SK-N-SH (cell line): ENCODE measurements around the gene IFT122. TPM values are rescaled to one million over a fixed set of nuclear protein-coding genes. Genes with fewer than 3 reads are reported as not detected.

ENCODE experiments used
- CTCF ChIA-PET: fragments of 300-600, 350-600 bp; formaldehyde crosslinking; extraction: SDS; loops from one replicate; lab custom pipeline; 2021; lab: Yijun Ruan, JAX
- POLR2A ChIA-PET: fragments of 350-600 bp; sonication (Branson Sonifier 250); formaldehyde crosslinking; extraction: SDS; loops from one replicate; lab custom pipeline; 2020; ENCODE audit warnings: antibody characterized with exemption, inconsistent platforms; lab: Yijun Ruan, JAX
- DNase-seq: peaks from one replicate; pipeline ENCODE4 v3.0.0; 2012
- H2AFZ ChIP-seq: fragments of 200-600 bp; sonication (generic); 2 replicates; pipeline ENCODE4 v1.8.1; 2016; ENCODE audit warnings: antibody characterized with exemption, mild to moderate bottlenecking, low read depth
- H3F3A ChIP-seq: fragments of 200-600 bp; sonication (generic); replicated peaks from 2 replicates; pipeline ENCODE3; 2016; ENCODE audit warnings: antibody characterized with exemption, mild to moderate bottlenecking; ENCODE audit not compliant: insufficient read depth
- H3K27ac ChIP-seq, 2 experiments: fragments of 200-500 bp in 1 of 2; fragments of 200-600 bp in 1 of 2; sonication (Bioruptor generic) in 1 of 2; sonication (generic), shearing (Covaris generic) in 1 of 2; 2 replicates each; pipeline versions ENCODE4 v1.5.1 to v1.6.1; 2014 to 2016; ENCODE audit warnings: low read depth in 2 of 2, inconsistent platforms in 1 of 2, low read length in 1 of 2, mild to moderate bottlenecking in 1 of 2, mixed read lengths in 1 of 2
- H3K27me3 ChIP-seq: fragments of 200-600 bp; sonication (generic), shearing (Covaris generic); 2 replicates; pipeline ENCODE4 v1.6.1; 2016; ENCODE audit warnings: mixed run types; ENCODE audit not compliant: insufficient read depth
- H3K36me3 ChIP-seq, 2 experiments: fragments of 200-500 bp in 1 of 2; fragments of 200-600 bp in 1 of 2; sonication (Bioruptor generic) in 1 of 2; sonication (generic) in 1 of 2; replicated peaks in 1 of 2; 2 replicates each; pipeline versions ENCODE3 to v1.5.1; 2014 to 2016; ENCODE audit warnings: low read length in 1 of 2, mild to moderate bottlenecking in 1 of 2; ENCODE audit not compliant: insufficient read depth in 2 of 2, control insufficient read depth in 1 of 2
- H3K4me1 ChIP-seq, 2 experiments: fragments of 200-500 bp in 1 of 2; fragments of 200-600 bp in 1 of 2; sonication (Bioruptor generic) in 1 of 2; sonication (generic), shearing (Covaris generic) in 1 of 2; 2 replicates each; pipeline versions ENCODE4 v1.5.1 to v1.6.1; 2014 to 2016; ENCODE audit warnings: low read depth in 1 of 2, low read length in 1 of 2, mixed run types in 1 of 2; ENCODE audit not compliant: insufficient read depth in 2 of 2, control insufficient read depth in 1 of 2
- H3K4me2 ChIP-seq: fragments of 200-600 bp; sonication (generic), shearing (Covaris generic); 2 replicates; pipeline ENCODE4 v1.6.1; 2017; ENCODE audit warnings: mixed run types
- H3K4me3 ChIP-seq, 2 experiments: fragments of 200-500 bp in 1 of 2; fragments of 200-600 bp in 1 of 2; sonication (Bioruptor generic) in 1 of 2; sonication (generic), shearing (Covaris generic) in 1 of 2; 2 replicates each; pipeline versions ENCODE4 v1.5.1 to v1.8.1; 2014 to 2016; ENCODE audit warnings: low read depth in 2 of 2, inconsistent platforms in 1 of 2, low read length in 1 of 2, mild to moderate bottlenecking in 1 of 2, mixed read lengths in 1 of 2, moderate library complexity in 1 of 2
- H3K79me2 ChIP-seq: fragments of 200-600 bp; sonication (generic); 2 replicates; pipeline ENCODE4 v1.8.1; 2017; ENCODE audit warnings: mild to moderate bottlenecking; ENCODE audit not compliant: insufficient read depth
- H3K9ac ChIP-seq: fragments of 200-600 bp; sonication (generic); 2 replicates; pipeline ENCODE4 v1.6.1; 2017; ENCODE audit warnings: mixed run types
- H3K9me2 ChIP-seq: fragments of 200-600 bp; sonication (generic); 2 replicates; pipeline ENCODE4 v1.6.1; 2017; ENCODE audit warnings: mixed run types
- H3K9me3 ChIP-seq: fragments of 200-600 bp; sonication (generic); 2 replicates; pipeline ENCODE4 v1.6.1; 2017; ENCODE audit warnings: mixed run types, mild to moderate bottlenecking, moderate library complexity
- H4K20me1 ChIP-seq: fragments of 200-600 bp; sonication (generic); 2 replicates; pipeline ENCODE4 v1.6.1; 2017; ENCODE audit warnings: mild to moderate bottlenecking, mixed run types; ENCODE audit not compliant: insufficient read depth
- CHD2 ChIP-seq: fragments of 150-350 bp; IDR thresholded peaks from 2 replicates; pipeline ENCODE4 v1.6.1; 2018; ENCODE audit warnings: low read length; ENCODE audit not compliant: partially characterized antibody
- EZH2phosphoT487 ChIP-seq: fragments of 200-600 bp; sonication (generic); IDR thresholded peaks from 2 replicates; pipeline ENCODE4 v1.6.1; 2017; ENCODE audit warnings: low read depth, mixed run types, mild to moderate bottlenecking, antibody characterized with exemption, moderate library complexity, borderline replicate concordance
- FOSL2 ChIP-seq: IDR thresholded peaks from 2 replicates; pipeline ENCODE4 v1.4.0; 2012; ENCODE audit warnings: low read depth, mild to moderate bottlenecking, moderate library complexity, borderline replicate concordance
- GABPA ChIP-seq: IDR thresholded peaks from 2 replicates; pipeline ENCODE4 v1.4.0; 2012; ENCODE audit warnings: low read depth, mild to moderate bottlenecking
- IRF3 ChIP-seq: fragments of 150-350 bp; IDR thresholded peaks from 2 replicates; pipeline ENCODE4 v1.6.1; 2016; ENCODE audit warnings: mild to moderate bottlenecking, low read depth, low read length
- MAX ChIP-seq: IDR thresholded peaks from 2 replicates; pipeline ENCODE4 v1.4.0; 2012; ENCODE audit warnings: low read depth
- PBX3 ChIP-seq: IDR thresholded peaks from 2 replicates; pipeline ENCODE4; 2012
- POLR2AphosphoS5 ChIP-seq: IDR thresholded peaks from 2 replicates; pipeline ENCODE4 v1.6.1; 2012; ENCODE audit warnings: low read depth, low read length
- RAD21 ChIP-seq: IDR thresholded peaks from 2 replicates; pipeline ENCODE4 v1.6.1; 2012; ENCODE audit warnings: mild to moderate bottlenecking, low read length
- RCOR1 ChIP-seq: fragments of 150-350 bp; IDR thresholded peaks from 2 replicates; pipeline ENCODE4 v1.6.1; 2017; ENCODE audit warnings: antibody characterized with exemption, low read length
- RFX5 ChIP-seq: IDR thresholded peaks from 2 replicates; pipeline ENCODE4 v1.6.1; 2012; ENCODE audit warnings: mild to moderate bottlenecking, improper control_type of control experiment, low read length
- RXRA ChIP-seq: IDR thresholded peaks from 2 replicates; pipeline ENCODE4 v1.4.0; 2012; ENCODE audit warnings: low read depth, mild to moderate bottlenecking, borderline replicate concordance
- SIN3A ChIP-seq: IDR thresholded peaks from 2 replicates; pipeline ENCODE4 v1.6.1; 2012; ENCODE audit warnings: low read depth, mild to moderate bottlenecking, low read length, moderate library complexity, borderline replicate concordance
- WGBS: methylation state at CpG from one replicate; pipeline ENCODE4 v1.1.6; 2017; ENCODE audit warnings: low lambda C conversion rate; 5-methylcytosine and 5-hydroxymethylcytosine counted together
- polyA plus RNA-seq, 3 experiments: library from polyadenylated mRNA; depleted of rRNA; stranded (reverse); fragments of >200 nt; gene quantifications; 2 replicates each; pipeline ENCODE4 v1.2.3, GENCODE V29; 2012

Gene IFT122
- polyA plus RNA-seq, 1 of the 3 experiments (the other 2 are of a cell fraction): 20.1 TPM

GRCh38 chr3:129404130-129404529 lies 35.9 kb upstream of the IFT122 start (continued):
- TF ChIP-seq FOSL2: no peak
- no peak for TF ChIP-seq MAX
- TF ChIP-seq RFX5: no peak
- no peak for TF ChIP-seq POLR2AphosphoS5

- no peaks in the 10 kb centered on the region for H3K9me2 ChIP-seq
- ChIA-PET CTCF (interaction anchor here (0.6 to 1.2 kb wide), 2 partner anchors 18 to 88 kb away, joined by 3 to 4 read pairs; a partner anchor contains a TSS), POLR2A (interaction anchor here (1.0 kb wide), 1 partner anchor 24 kb away, joined by 3 read pairs; the partner anchor contains the start of gene EFCAB12)
- H3K27me3 ChIP-seq: no peaks in the 10 kb centered on the region
- peaks cover 4% of the 10 kb centered on the region for H3F3A ChIP-seq
- H3K9me3 ChIP-seq: no peaks in the 10 kb centered on the region
- H3K27ac ChIP-seq: no peak overlapping the region
- WGBS: 49% methylated on average over 5 of the region's 5 CpGs
- no peak for DNase-seq
- H4K20me1 ChIP-seq: no peaks in the 10 kb centered on the region
- H3K4me1 ChIP-seq: no peaks in the 10 kb centered on the region
- no peaks in the 10 kb centered on the region for H3K36me3 ChIP-seq
- H3K4me3 ChIP-seq: no peak overlapping the region
- no peak overlapping the region for H3K4me2 ChIP-seq
- TF ChIP-seq RCOR1 (no peak), IRF3 (no peak), RXRA (no peak), RFX5 (no peak), PBX3 (no peak), GABPA (no peak), RAD21 (no peak), EZH2phosphoT487 (no peak), SIN3A (no peak)
- H2AFZ ChIP-seq: no peak overlapping the region
- no peaks in the 10 kb centered on the region for H3K79me2 ChIP-seq
- H3K9ac ChIP-seq: no peak overlapping the region
Observed at GRCh38 chr3:129404610-129405009, 35.4 kb upstream of the IFT122 start.

GRCh38 chr3:129409541-129409940 lies 30.5 kb upstream of the IFT122 start:
- H3F3A ChIP-seq: peaks cover 7% of the 10 kb centered on the region
- H3K36me3 ChIP-seq: no peaks in the 10 kb centered on the region
- no peaks in the 10 kb centered on the region for H3K27me3 ChIP-seq
- H3K79me2 ChIP-seq: no peaks in the 10 kb centered on the region
- no peak overlapping the region for H3K4me3 ChIP-seq
- no peaks in the 10 kb centered on the region for H4K20me1 ChIP-seq
- no peak overlapping the region for H3K4me2 ChIP-seq
- peaks cover 0 to 2% of the 10 kb centered on the region in 2 experiments; a peak in 1 of 4 replicates for H3K4me1 ChIP-seq
- no peak overlapping the region for H2AFZ ChIP-seq
- whole genome bisulfite sequencing: 93% methylated on average over 2 of the region's 2 CpGs
- H3K27ac ChIP-seq: no peak overlapping the region
- TF ChIP-seq MAX (no peak), POLR2AphosphoS5 (no peak), EZH2phosphoT487 (no peak), PBX3 (no peak), CHD2 (no peak)
- no peaks in the 10 kb centered on the region for H3K9me2 ChIP-seq
- ChIA-PET POLR2A (no interaction called here), CTCF (interaction anchor here (0.8 to 2.3 kb wide), 3 partner anchors 10 to 288 kb away, joined by 3 to 10 read pairs (median 3); partner anchors contain the start of gene RAB43)
- no peak overlapping the region for H3K9ac ChIP-seq
- no peaks in the 10 kb centered on the region for H3K9me3 ChIP-seq
- DNase-seq: no peak
